ENCODE results near the gene GPR26.
"Not testable (repeated sequence)": the region's sequence is repeated elsewhere in the genome, so short reads cannot be mapped to it uniquely, and the experiment has no call there.

Gene GPR26

DNA sequence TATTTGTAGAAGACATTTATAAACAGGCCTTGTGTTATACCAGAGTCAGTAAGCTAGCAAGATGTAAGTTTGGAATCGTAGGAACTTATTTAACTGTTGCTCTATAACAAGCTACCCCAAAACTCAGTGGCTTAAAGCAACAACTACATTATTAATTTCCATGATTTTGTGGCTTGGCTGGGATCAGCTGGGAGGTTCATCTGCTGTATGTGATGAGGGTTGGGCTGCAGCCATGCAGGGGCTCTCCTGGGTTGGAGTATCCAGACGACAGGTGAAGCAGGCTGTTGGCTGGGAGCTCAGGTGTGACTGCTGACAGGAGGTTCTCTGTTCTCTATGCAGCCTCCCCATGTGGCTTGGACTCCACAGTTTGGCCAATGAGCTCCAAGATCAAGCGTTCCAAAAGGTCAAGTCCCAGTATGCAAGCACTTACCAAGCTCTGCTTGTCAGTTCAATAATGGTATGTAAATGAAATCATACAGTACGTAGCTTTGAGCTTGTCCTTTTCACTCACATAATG is 52.4 kb downstream of the GPR26 start:
- H3K27ac ChIP-seq (ENCODE audit: low read length) = no peak overlapping the region
- no peaks in the 10 kb centered on the region for H3K27me3 ChIP-seq (ENCODE audit: control insufficient read depth, insufficient read depth, low read length)
- H3K9me3 ChIP-seq (ENCODE audit: control insufficient read depth, low read depth, low read length) = no peaks in the 10 kb centered on the region
- no peaks in the 10 kb centered on the region for H3K4me1 ChIP-seq (ENCODE audit: control insufficient read depth, low read depth, low read length)
- H3K9ac ChIP-seq (ENCODE audit: low read length) = no peak overlapping the region
- H3K4me3 ChIP-seq (ENCODE audit: low read length) = no peak overlapping the region
- no peaks in the 10 kb centered on the region for H3K36me3 ChIP-seq (ENCODE audit: control insufficient read depth, low read depth, low read length)

DNA sequence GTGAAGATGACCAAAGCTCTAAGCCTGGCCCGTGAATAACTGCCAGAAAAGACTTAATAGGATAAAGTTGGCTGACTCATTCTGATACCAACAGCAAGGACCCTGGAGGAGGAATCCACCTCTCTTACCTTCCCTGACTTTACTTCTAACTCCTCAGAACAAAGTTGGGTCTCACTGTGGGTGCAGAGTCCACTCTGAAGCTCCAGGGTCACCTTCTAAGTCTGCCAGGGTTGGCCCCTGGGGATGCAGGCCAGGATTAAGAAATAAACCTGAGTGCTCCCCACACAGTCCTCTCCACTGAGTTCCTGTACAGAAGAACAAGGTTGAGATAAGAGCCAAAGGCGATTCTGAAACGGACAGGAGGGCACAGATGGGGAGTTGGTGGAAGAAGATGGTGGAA is 54.4 kb downstream of the GPR26 start:
- Histone ChIP-seq H3K36me3 (ENCODE audit: control insufficient read depth, low read depth, low read length) (no peaks in the 10 kb centered on the region), H3K9ac (ENCODE audit: low read length) (no peak overlapping the region)

DNA sequence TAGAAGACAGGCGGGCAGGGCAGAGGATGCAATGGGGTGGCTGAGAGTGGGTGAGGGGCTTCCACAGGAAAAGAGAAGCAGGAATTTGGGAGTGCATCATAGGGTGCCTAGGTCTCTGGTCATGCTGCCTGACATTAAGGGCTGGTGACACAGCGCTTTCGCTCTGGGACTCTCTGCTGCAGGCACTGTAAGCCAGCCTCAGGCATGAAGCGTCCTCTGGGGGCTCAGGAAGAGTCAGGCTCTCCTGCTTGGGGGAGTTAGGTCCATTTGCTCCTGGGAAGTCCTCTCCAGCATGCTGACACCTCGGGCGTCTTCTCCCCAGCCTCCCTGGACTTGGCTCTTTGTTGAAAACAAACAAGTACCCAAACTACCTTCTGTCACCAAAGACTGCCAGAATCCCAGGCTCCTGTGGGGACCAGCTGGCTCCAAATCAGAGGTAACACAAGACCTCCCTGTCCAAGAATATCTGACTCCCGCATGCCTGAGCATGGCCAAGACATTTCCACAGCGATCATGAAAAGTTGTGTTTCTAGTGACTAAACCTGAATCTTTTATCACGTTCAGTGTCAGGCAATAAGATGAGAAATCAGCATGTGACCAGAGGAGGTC is 55.4 kb downstream of the GPR26 start:
- no peak overlapping the region for H3K4me3 ChIP-seq (ENCODE audit: low read length)
- H3K36me3 ChIP-seq (ENCODE audit: control insufficient read depth, low read depth, low read length) = no peaks in the 10 kb centered on the region

More for the DNA sequence above, 54.4 kb downstream of the GPR26 start:
- H3K4me1 ChIP-seq (ENCODE audit: control insufficient read depth, low read depth, low read length) = no peaks in the 10 kb centered on the region
- no peaks in the 10 kb centered on the region for H3K27me3 ChIP-seq (ENCODE audit: control insufficient read depth, insufficient read depth, low read length)
- H3K4me3 ChIP-seq (ENCODE audit: low read length) = no peak overlapping the region
- no peaks in the 10 kb centered on the region for H3K9me3 ChIP-seq (ENCODE audit: control insufficient read depth, low read depth, low read length)
- H3K27ac ChIP-seq (ENCODE audit: low read length) = no peak overlapping the region

GRCh38 chr10:123722351-123722750 is 56.2 kb downstream of the GPR26 start:
- no peak overlapping the region for H3K27ac ChIP-seq (ENCODE audit: low read length)
- no peaks in the 10 kb centered on the region for H3K27me3 ChIP-seq (ENCODE audit: control insufficient read depth, insufficient read depth, low read length)

More for the DNA sequence above, 55.4 kb downstream of the GPR26 start:
- H3K9ac ChIP-seq (ENCODE audit: low read length) = no peak overlapping the region
- no peak overlapping the region for H3K27ac ChIP-seq (ENCODE audit: low read length)
- no peaks in the 10 kb centered on the region for H3K9me3 ChIP-seq (ENCODE audit: control insufficient read depth, low read depth, low read length)
- no peaks in the 10 kb centered on the region for H3K4me1 ChIP-seq (ENCODE audit: control insufficient read depth, low read depth, low read length)
- H3K27me3 ChIP-seq (ENCODE audit: control insufficient read depth, insufficient read depth, low read length) = no peaks in the 10 kb centered on the region

DNA sequence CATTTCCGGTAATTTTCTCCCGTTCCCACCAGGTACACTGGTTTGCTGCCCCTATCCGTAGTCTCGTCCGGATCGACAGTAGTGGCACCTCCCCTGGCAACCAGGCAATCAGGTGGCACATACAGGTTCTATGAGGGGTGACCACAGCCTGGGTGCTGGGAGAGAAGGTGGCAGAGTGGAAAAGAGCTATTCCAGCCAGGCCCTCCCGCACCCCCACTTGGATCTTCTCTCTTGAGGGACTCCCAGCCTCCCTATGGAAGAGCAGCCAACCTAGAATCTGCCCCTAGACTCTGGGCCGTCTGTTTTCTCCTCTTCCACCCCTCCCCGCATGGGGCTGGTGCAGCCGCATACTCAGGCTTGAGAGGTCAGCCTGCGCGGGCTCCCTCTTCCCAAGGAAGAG is 58.6 kb downstream of the GPR26 start:
- no peak overlapping the region for H3K4me3 ChIP-seq (ENCODE audit: low read length)
- H3K9ac ChIP-seq (ENCODE audit: low read length) = no peak overlapping the region
- no peaks in the 10 kb centered on the region for H3K36me3 ChIP-seq (ENCODE audit: control insufficient read depth, low read depth, low read length)
- no peaks in the 10 kb centered on the region for H3K9me3 ChIP-seq (ENCODE audit: control insufficient read depth, low read depth, low read length)
- H3K27ac ChIP-seq (ENCODE audit: low read length) = no peak overlapping the region
- peaks cover 6% of the 10 kb centered on the region for H3K4me1 ChIP-seq (ENCODE audit: control insufficient read depth, low read depth, low read length)
- no peaks in the 10 kb centered on the region for H3K27me3 ChIP-seq (ENCODE audit: control insufficient read depth, insufficient read depth, low read length)

More at GRCh38 chr10:123722351-123722750, 56.2 kb downstream of the GPR26 start:
- H3K9ac ChIP-seq (ENCODE audit: low read length) = no peak overlapping the region
- no peaks in the 10 kb centered on the region for H3K36me3 ChIP-seq (ENCODE audit: control insufficient read depth, low read depth, low read length)
- no peaks in the 10 kb centered on the region for H3K4me1 ChIP-seq (ENCODE audit: control insufficient read depth, low read depth, low read length)
- H3K9me3 ChIP-seq (ENCODE audit: control insufficient read depth, low read depth, low read length) = no peaks in the 10 kb centered on the region
- no peak overlapping the region for H3K4me3 ChIP-seq (ENCODE audit: low read length)

DNA sequence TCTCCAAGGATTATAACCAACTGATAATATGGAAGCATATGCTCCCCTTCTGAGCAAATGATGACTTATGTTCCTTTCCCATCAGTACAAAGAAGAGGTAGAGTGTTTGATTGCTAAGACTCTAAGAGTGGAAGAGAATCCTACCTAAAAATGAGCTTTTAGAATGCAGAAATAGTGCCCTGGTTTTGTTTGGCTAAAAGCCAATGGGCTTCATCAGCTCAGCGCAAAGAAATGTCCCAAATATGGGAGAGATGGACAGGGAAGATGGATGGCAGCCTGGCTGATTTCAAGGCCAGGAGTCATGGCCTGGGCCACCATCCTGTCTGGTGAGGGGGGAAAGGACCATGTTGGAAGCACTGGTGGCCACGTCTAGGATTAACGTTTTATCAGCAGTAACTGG is 60.2 kb downstream of the GPR26 start:
- Histone ChIP-seq H3K9ac (ENCODE audit: low read length) (no peak overlapping the region), H3K36me3 (ENCODE audit: control insufficient read depth, low read depth, low read length) (no peaks in the 10 kb centered on the region), H3K27me3 (ENCODE audit: control insufficient read depth, insufficient read depth, low read length) (no peaks in the 10 kb centered on the region), H3K4me3 (ENCODE audit: low read length) (no peak overlapping the region), H3K27ac (ENCODE audit: low read length) (no peak overlapping the region), H3K9me3 (ENCODE audit: control insufficient read depth, low read depth, low read length) (no peaks in the 10 kb centered on the region), H3K4me1 (ENCODE audit: control insufficient read depth, low read depth, low read length) (peaks cover 6% of the 10 kb centered on the region)

DNA sequence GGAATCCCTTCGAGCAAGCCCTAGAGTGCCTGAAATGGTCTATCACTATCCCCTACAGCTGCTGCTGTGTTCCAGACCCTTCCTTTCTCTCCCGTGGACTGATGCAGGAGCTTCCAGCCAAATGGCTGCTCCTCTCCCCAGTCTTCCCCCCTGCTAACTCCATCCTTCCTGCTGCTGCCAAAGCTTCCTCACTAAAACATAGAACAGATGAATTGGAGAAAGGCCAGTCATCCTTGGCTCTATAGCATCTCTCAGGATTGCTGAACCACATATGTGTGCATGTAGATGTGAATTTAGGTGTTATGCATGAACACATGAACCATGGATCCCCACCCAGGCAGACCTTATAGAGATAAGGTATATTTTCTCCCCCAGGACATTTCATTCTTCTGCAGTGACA is 60.7 kb downstream of the GPR26 start:
- H3K27ac ChIP-seq (ENCODE audit: low read length) = no peak overlapping the region
- no peaks in the 10 kb centered on the region for H3K36me3 ChIP-seq (ENCODE audit: control insufficient read depth, low read depth, low read length)
- H3K9me3 ChIP-seq (ENCODE audit: control insufficient read depth, low read depth, low read length) = no peaks in the 10 kb centered on the region

DNA sequence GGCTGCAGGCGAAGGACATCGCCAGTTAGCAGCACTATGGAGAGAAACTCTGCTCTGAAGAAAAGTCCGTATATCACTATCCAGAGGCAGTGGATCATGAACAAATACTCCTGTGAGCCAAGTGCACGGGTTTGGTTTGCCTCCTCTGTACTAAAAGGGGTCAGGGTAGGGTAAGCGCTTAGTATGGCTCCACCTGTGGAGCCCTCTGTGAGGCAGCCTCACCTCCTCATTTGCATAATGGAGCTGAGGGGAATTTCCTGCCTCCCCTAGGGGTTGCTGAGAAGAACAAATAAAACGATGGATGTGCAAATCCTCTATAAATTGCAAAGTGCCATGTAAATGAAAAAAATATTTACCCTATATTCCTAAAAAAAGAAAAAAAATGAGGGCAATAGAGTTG is 63.4 kb downstream of the GPR26 start:
- peaks cover 6% of the 10 kb centered on the region for H3K4me1 ChIP-seq (ENCODE audit: control insufficient read depth, low read depth, low read length)
- no peaks in the 10 kb centered on the region for H3K36me3 ChIP-seq (ENCODE audit: control insufficient read depth, low read depth, low read length)
- H3K9ac ChIP-seq (ENCODE audit: low read length) = no peak overlapping the region
- H3K9me3 ChIP-seq (ENCODE audit: control insufficient read depth, low read depth, low read length) = no peaks in the 10 kb centered on the region
- H3K27me3 ChIP-seq (ENCODE audit: control insufficient read depth, insufficient read depth, low read length) = no peaks in the 10 kb centered on the region
- no peak overlapping the region for H3K27ac ChIP-seq (ENCODE audit: low read length)
- H3K4me3 ChIP-seq (ENCODE audit: low read length) = no peak overlapping the region

More for the DNA sequence above, 60.7 kb downstream of the GPR26 start:
- Histone ChIP-seq H3K4me1 (ENCODE audit: control insufficient read depth, low read depth, low read length) (peaks cover 6% of the 10 kb centered on the region), H3K4me3 (ENCODE audit: low read length) (no peak overlapping the region), H3K9ac (ENCODE audit: low read length) (no peak overlapping the region), H3K27me3 (ENCODE audit: control insufficient read depth, insufficient read depth, low read length) (no peaks in the 10 kb centered on the region)

DNA sequence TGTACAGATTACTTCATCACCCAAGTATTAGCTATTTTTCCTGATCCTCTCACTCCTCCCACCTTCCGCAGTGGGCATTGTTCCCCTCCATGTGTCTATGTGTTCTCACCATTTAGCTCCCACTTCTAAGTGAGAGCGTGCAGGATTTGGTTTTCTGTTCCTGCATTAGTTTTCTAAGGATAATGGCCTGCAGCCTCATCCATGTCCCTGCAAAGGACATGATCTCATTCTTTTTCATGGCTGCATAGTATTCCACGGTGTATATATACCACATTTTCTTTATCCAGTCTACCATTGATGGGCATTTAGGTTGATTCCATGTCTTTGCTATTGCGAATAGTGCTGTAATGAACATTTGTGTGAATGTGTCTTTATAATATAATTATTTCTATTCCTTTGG is 70.8 kb downstream of the GPR26 start:
- not testable (repeated sequence) for H3K4me1 ChIP-seq (ENCODE audit: control insufficient read depth, low read depth, low read length); H3K27ac ChIP-seq (ENCODE audit: low read length); H3K9ac ChIP-seq (ENCODE audit: low read length); H3K4me3 ChIP-seq (ENCODE audit: low read length); H3K9me3 ChIP-seq (ENCODE audit: control insufficient read depth, low read depth, low read length); H3K27me3 ChIP-seq (ENCODE audit: control insufficient read depth, insufficient read depth, low read length); H3K36me3 ChIP-seq (ENCODE audit: control insufficient read depth, low read depth, low read length)

DNA sequence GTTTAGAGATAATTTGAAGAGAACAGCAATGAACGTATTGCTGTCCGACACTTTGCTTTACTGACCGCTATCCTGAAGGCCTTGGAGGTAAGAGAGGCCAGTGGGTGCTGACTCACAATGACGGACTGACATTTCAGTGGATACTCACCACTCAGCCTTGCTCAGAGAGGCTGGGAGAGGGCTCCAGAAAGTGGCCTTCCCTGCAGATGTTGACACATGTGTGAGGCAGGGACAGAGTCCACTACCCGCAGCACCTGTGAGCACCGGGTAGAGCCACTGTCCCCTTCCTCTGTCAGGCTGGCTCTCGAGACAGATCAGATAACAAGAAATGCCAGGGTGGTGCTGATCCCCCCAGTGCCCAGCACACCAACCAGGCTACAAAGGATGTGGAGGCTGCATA is 75.0 kb downstream of the GPR26 start:
- Histone ChIP-seq H3K36me3 (ENCODE audit: control insufficient read depth, low read depth, low read length) (no peaks in the 10 kb centered on the region), H3K4me1 (ENCODE audit: control insufficient read depth, low read depth, low read length) (no peaks in the 10 kb centered on the region), H3K4me3 (ENCODE audit: low read length) (no peak overlapping the region), H3K9ac (ENCODE audit: low read length) (no peak overlapping the region), H3K9me3 (ENCODE audit: control insufficient read depth, low read depth, low read length) (no peaks in the 10 kb centered on the region), H3K27me3 (ENCODE audit: control insufficient read depth, insufficient read depth, low read length) (no peaks in the 10 kb centered on the region), H3K27ac (ENCODE audit: low read length) (no peak overlapping the region)

DNA sequence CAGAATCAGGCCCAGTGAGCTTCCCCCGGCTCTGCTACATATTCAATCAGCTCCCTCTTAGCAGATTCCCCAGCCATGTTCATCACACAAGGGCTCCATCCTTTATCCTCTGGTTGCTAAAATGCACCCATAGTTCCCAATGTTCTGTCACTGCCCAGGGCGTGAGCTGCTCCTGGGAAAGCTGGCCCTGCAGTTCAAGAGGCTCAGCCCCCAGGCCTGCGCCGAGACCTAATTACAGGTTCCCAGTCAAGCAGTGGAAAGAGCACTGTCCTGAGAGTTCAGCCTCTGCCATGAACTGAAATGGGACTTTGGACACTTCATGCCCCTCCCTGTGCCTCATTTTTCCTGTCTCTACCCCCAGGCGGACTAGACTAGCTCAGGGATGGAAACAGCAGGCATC is 75.6 kb downstream of the GPR26 start:
- Histone ChIP-seq H3K27me3 (ENCODE audit: control insufficient read depth, insufficient read depth, low read length) (no peaks in the 10 kb centered on the region), H3K9ac (ENCODE audit: low read length) (no peak overlapping the region), H3K4me3 (ENCODE audit: low read length) (no peak overlapping the region), H3K9me3 (ENCODE audit: control insufficient read depth, low read depth, low read length) (no peaks in the 10 kb centered on the region), H3K36me3 (ENCODE audit: control insufficient read depth, low read depth, low read length) (no peaks in the 10 kb centered on the region), H3K27ac (ENCODE audit: low read length) (no peak overlapping the region), H3K4me1 (ENCODE audit: control insufficient read depth, low read depth, low read length) (peaks cover 4% of the 10 kb centered on the region)

- H3K4me3 ChIP-seq (ENCODE audit: low read length) = no peak overlapping the region
- no peaks in the 10 kb centered on the region for H3K9me3 ChIP-seq (ENCODE audit: control insufficient read depth, low read depth, low read length)
- no peaks in the 10 kb centered on the region for H3K27me3 ChIP-seq (ENCODE audit: control insufficient read depth, insufficient read depth, low read length)
- no peaks in the 10 kb centered on the region for H3K36me3 ChIP-seq (ENCODE audit: control insufficient read depth, low read depth, low read length)
- peaks cover 10% of the 10 kb centered on the region for H3K4me1 ChIP-seq (ENCODE audit: control insufficient read depth, low read depth, low read length)
- H3K27ac ChIP-seq (ENCODE audit: low read length) = no peak overlapping the region
- H3K9ac ChIP-seq (ENCODE audit: low read length) = no peak overlapping the region
Measured at GRCh38 chr10:123742751-123743440, 76.7 kb downstream of the GPR26 start.
